AG04450 (cell line): ENCODE data around the gene CCR4. TPM values are rescaled to one million over a fixed set of nuclear protein-coding genes. Genes with fewer than 3 reads are reported as not detected.
"Not testable (repeated sequence)": the region's sequence is repeated elsewhere in the genome, so short reads cannot be mapped to it uniquely, and the experiment has no call there.

ENCODE experiments used
- CTCF ChIA-PET: fragments of 300-600, 350-600 bp; formaldehyde crosslinking; extraction: SDS; loops from one replicate; lab custom pipeline; 2022; ENCODE audit warnings: antibody characterized with exemption, inconsistent platforms; lab: Charles Lee
- POLR2A ChIA-PET: fragments of 350-600 bp; formaldehyde crosslinking; extraction: SDS; loops from one replicate; lab custom pipeline; 2021; ENCODE audit warnings: antibody characterized with exemption, inconsistent platforms; lab: Yijun Ruan, JAX
- DNase-seq: peaks from one replicate; pipeline ENCODE4 v3.0.0-alpha.2; 2011; ENCODE audit warnings: low read depth, low spot score
- H3K27ac ChIP-seq: one replicate; pipeline ENCODE4 v1.5.1; 2012; ENCODE audit warnings: low read depth, low read length, control low read depth
- H3K27me3 ChIP-seq: one replicate; pipeline ENCODE4 v1.6.0; 2012; ENCODE audit warnings: low read length; ENCODE audit not compliant: control insufficient read depth, insufficient read depth
- H3K4me3 ChIP-seq: 2 replicates; pipeline ENCODE4 v1.5.1; 2011; ENCODE audit warnings: mild to moderate bottlenecking, low read depth, low read length, control low read depth
- H3K9me3 ChIP-seq: 2 replicates; pipeline ENCODE4 v1.5.1; 2012; ENCODE audit warnings: low read length; ENCODE audit not compliant: control insufficient read depth, insufficient read depth
- polyA plus RNA-seq: library from polyadenylated mRNA; depleted of rRNA; stranded (reverse); fragments of >200 nt; gene quantifications from 2 replicates; pipeline ENCODE4 v1.2.3, GENCODE V29; 2011
- TF ChIP-seq, protein P1 (sequence below): IDR thresholded peaks from 2 replicates; pipeline ENCODE4 v1.5.1; 2011; ENCODE audit warnings: low read depth, low read length, control low read depth, inconsistent platforms

The CCR4 gene
- polyA plus RNA-seq, 1 experiment, result not detected

DNA sequence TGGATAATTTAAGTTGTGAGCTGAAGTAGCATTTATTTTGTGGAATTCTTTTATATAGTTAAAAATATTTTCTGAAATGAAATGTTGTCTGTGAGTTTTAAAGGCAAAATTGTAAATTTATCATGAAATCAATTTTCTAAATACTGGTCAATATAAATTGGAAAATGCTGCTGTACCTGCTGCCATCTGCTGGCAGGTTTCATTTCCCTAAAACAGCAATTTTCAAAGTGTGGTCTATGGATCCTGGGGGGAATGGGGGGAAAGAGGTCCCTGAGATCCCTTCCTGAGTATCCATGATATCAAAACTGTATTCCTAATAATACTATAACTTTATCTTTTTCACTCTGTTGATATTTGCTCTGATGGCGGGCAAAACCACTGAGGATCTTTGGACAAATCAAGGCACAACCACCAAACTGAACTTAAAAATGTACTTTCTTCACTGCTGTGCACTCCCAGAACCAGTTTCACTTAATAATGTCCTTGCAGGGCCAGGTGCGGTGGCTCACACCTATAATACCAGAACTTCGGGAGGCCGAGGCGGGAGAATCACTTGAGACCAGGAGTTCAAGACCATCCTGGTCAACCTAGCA, 17.2 kb upstream of the CCR4 start:
- no peak for DNase-seq
- H3K9me3 ChIP-seq, result no peaks in the 10 kb centered on the region
- POLR2A ChIA-PET, result no interaction called here
- TF ChIP-seq, protein P1, sequence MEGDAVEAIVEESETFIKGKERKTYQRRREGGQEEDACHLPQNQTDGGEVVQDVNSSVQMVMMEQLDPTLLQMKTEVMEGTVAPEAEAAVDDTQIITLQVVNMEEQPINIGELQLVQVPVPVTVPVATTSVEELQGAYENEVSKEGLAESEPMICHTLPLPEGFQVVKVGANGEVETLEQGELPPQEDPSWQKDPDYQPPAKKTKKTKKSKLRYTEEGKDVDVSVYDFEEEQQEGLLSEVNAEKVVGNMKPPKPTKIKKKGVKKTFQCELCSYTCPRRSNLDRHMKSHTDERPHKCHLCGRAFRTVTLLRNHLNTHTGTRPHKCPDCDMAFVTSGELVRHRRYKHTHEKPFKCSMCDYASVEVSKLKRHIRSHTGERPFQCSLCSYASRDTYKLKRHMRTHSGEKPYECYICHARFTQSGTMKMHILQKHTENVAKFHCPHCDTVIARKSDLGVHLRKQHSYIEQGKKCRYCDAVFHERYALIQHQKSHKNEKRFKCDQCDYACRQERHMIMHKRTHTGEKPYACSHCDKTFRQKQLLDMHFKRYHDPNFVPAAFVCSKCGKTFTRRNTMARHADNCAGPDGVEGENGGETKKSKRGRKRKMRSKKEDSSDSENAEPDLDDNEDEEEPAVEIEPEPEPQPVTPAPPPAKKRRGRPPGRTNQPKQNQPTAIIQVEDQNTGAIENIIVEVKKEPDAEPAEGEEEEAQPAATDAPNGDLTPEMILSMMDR, result peak; percentile 79
- CTCF ChIA-PET, result interaction anchor here (0.6 to 3.4 kb wide), 16 partner anchors 10 to 787 kb away, joined by 3 to 37 read pairs (median 4); no protein-coding TSS in a partner anchor
- no peak overlapping the region for H3K27ac ChIP-seq
- no peak overlapping the region for H3K4me3 ChIP-seq
- H3K27me3 ChIP-seq, result peaks cover 2% of the 10 kb centered on the region

DNA sequence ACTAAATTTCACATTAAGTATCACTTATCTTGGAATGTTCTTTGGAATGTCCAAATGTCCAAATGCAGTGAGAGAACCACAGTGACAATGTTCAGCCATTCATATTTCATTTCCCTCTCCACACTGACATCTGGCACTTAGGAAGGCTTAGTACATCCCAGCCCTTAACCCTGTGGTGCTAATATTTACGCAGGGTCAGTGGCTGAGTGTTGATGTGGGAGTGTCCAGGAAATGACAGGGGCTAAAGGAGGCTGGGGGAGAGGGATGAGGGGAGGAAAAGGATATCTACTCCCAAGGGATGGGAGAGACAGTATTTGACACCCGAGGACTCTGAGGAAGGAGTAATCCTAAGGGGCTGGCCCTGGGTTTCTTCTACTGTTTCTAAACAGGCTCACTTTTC, 14.1 kb upstream of the CCR4 start:
- POLR2A ChIA-PET, result no interaction called here

GRCh38 chr3:32939531-32940284, 11.7 kb upstream of the CCR4 start:
- H3K9me3 ChIP-seq, H3K27me3 ChIP-seq, H3K27ac ChIP-seq, DNase-seq, POLR2A ChIA-PET, CTCF ChIA-PET, H3K4me3 ChIP-seq: not testable (repeated sequence)

More for the DNA sequence above, 14.1 kb upstream of the CCR4 start:
- H3K27me3 ChIP-seq, result peaks cover 2% of the 10 kb centered on the region
- TF ChIP-seq, protein P1, result no peak
- DNase-seq, result no peak
- H3K27ac ChIP-seq, result no peak overlapping the region
- no peaks in the 10 kb centered on the region; the same call in 1 of the 2 replicates for H3K9me3 ChIP-seq
- CTCF ChIA-PET, result interaction anchor here (0.6 to 1.2 kb wide), 2 partner anchors 10 to 203 kb away, joined by 3 read pairs; no protein-coding TSS in a partner anchor
- H3K4me3 ChIP-seq, result no peak overlapping the region

- no peak for DNase-seq
- H3K27ac ChIP-seq, result no peak overlapping the region
- no peak overlapping the region for H3K4me3 ChIP-seq
- POLR2A ChIA-PET, result no interaction called here
- peaks cover 2% of the 10 kb centered on the region for H3K27me3 ChIP-seq
- CTCF ChIA-PET, result no interaction called here
- TF ChIP-seq, protein P1, result no peak
- H3K9me3 ChIP-seq, result no peaks in the 10 kb centered on the region; the same call in 1 of the 2 replicates
Measured at GRCh38 chr3:32940726-32941125, 10.7 kb upstream of the CCR4 start.

- POLR2A ChIA-PET, result no interaction called here
- H3K9me3 ChIP-seq, result no peaks in the 10 kb centered on the region; the same call in 1 of the 2 replicates
- DNase-seq, result no peak
- CTCF ChIA-PET, result no interaction called here
- TF ChIP-seq, protein P1, result no peak
- no peak overlapping the region for H3K4me3 ChIP-seq
- no peak overlapping the region for H3K27ac ChIP-seq
- peaks cover 3% of the 10 kb centered on the region for H3K27me3 ChIP-seq
Measured at GRCh38 chr3:32945136-32945535, 6.3 kb upstream of the CCR4 start.

DNA sequence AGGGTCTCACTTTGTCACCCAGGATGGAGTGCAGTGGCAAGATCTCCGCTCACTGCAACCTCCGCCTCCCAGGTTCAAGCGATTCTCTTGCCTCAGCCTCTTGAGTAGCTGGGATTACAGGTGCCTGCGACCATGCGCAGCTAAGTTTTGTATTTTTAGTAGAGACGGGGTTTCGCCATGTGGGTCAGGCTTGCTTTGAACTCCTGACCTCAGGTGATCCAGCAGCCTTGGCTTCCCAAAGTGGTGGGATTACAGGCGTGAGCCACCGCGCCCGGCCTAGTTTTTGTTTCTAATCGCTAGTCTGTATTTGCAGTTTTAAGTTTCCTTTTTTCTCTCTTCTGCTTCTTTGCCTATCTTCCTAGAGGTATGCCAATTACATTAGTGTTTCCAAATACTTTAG, 5.8 kb upstream of the CCR4 start:
- CTCF ChIA-PET, H3K4me3 ChIP-seq, H3K27me3 ChIP-seq, H3K9me3 ChIP-seq, POLR2A ChIA-PET, H3K27ac ChIP-seq, DNase-seq: not testable (repeated sequence)
